Stimulated activated CD4-positive, alpha-beta T cell treated with anti-CD3 and anti-CD28 coated beads, Interleukin-1b, Interleukin-23, amount 100 ng/mL, for 1 hour (primary cell): Measurements from ENCODE around the gene HAND1.
A peak's percentile ranks its signal among the peaks of the same experiment; 100 is the strongest.

Experiments
- DNase-seq, 2 donors: peaks; one replicate each; pipeline ENCODE4 v3.0.0-alpha.2; 2020; ENCODE audit warnings: low read depth in 2 of 2

HAND1 gene

GRCh38 chr5:154479160-154479943 lies 1.3 kb upstream of the HAND1 start:
- DNase-seq, result no peak

DNA sequence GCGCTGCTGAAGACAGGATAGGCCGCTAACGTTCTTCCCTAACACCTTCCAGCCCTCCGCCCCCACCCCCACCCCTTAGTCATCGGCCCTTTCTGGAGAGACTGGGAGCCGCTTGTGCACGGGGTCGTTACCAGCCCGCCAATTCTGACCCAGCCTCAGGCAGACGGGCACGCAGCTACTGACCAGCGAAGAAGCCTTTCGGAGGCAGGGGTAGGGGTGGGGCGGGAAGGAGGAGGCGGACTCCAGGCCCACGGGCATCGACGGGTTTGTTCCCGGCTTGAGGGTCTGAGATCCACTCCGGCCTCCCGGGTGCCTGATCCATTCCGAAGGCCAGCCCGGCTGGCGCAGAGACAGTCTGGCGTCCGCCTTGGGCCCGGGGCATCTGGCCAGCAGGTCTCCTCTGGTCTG lies 729 bp upstream of the HAND1 start:
- no peak for DNase-seq

- DNase-seq, result no peak
These were observed 424 bp downstream of the HAND1 start for GRCh38 chr5:154477382-154478223.

GRCh38 chr5:154476354-154477205 lies 1.4 kb downstream of the HAND1 start:
- no peak for DNase-seq

GRCh38 chr5:154475591-154476353 lies 2.3 kb downstream of the HAND1 start:
- no peak for DNase-seq

DNA sequence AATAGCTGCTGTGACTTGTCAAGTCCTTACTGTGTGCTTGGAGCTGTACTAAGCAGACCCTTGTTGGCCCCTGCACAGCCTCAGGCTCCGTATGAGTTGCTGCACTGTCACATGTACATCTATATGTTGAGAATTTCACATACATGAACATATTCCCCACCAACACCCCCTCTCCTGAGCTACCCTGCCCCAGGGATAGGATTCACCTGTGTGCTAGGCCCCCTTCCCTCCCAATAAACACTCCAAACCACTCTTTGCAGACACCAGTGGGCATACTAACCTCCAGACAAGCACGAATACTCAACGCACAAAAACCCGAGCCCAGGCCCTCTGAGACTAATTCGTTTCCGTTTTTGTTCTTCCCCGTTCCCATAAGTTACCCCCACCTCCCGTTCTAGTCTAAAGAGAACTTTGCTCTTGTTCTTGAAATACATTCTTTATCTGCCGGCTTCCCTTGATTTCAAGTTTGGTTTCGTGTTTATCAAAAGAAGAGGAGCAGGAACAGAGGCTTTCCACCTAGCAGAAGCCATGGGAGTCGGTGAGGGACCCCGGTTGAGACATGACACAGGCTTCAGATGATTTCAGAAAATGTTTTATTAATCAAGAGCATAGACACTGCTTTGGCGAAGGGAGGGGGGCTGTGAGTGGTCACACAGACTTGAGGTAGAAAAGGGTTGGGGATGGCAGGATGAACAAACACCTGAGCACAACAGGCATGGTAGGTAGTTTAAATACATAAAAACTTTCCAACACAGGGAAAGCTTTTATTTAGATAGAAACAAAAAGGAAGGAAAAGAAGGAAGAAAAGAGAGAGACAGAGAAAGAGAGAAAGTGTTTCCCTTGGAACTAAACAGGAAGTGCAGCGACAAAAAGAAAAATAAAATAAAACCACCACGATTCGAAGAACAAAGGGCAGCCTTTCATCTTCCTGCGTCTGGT lies 3.4 kb downstream of the HAND1 start:
- DNase-seq, result no peak

DNA sequence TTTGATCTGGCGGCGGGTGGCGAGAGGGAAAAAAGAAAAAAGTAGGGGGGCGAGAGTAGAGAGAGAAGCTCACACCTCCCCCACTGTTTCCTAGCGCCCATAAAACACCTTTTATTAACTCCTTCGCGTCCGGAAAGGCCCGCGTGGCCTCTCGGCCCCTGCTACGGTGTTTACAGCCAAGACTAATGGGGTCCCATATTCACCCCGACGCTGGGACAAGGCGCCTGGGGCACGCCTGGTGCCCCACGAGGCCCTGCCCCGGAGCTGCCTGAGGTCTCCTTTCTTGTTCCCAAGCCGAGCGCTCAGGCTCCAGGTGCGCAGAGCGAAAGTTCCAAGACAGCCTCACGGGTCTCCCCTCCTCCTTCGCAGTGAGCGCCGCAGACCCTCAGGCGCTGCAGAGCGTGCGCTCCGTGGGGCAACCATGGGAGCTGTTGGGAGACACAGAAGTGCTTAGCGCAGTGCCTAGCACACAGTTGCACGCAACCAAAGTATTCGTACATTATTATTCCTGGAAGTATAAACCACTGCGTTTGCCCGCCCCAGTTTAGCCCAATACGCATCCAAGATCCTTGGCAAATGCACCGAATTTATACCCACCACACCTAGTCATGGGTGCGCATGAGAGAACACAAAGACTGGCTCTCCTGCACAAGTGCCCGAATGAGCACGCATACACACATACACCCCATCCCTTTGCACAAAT lies 4.3 kb downstream of the HAND1 start:
- DNase-seq, result no peak

DNA sequence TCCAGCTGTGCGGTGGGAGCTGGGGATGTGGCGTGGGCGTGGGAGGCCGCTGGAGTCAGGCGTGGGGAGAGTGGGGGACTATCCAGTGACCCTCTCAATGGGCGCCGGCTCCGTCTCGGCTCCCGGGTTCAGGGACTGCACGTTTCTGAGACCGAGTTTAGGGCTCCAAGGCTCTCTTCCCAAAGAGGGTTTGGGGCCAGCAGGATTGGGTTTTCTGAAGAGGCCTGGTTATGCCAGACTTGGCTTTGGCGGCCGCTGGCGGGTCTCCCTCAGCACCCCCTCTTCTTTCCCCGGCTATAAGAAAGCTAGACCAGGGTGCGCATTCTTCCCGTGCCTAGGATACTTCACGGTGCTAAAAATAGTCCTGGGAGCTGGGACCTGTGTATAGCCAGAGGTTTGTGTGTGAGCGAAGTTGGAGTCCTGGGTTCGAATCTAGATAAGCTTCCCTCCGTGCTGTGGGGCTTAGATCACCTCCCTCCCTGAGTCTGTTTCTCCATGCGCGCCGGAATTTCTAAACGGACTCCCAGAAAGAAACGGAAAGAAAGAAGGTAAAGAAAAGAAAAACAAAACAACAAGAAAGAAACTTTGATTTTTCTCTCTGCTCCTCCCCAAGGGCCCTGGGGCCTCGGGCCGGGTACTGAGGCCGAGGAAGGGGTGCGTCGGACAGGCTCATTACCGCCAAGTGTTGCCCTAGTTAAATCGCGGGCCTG lies 5.0 kb downstream of the HAND1 start:
- DNase-seq, result no peak

DNA sequence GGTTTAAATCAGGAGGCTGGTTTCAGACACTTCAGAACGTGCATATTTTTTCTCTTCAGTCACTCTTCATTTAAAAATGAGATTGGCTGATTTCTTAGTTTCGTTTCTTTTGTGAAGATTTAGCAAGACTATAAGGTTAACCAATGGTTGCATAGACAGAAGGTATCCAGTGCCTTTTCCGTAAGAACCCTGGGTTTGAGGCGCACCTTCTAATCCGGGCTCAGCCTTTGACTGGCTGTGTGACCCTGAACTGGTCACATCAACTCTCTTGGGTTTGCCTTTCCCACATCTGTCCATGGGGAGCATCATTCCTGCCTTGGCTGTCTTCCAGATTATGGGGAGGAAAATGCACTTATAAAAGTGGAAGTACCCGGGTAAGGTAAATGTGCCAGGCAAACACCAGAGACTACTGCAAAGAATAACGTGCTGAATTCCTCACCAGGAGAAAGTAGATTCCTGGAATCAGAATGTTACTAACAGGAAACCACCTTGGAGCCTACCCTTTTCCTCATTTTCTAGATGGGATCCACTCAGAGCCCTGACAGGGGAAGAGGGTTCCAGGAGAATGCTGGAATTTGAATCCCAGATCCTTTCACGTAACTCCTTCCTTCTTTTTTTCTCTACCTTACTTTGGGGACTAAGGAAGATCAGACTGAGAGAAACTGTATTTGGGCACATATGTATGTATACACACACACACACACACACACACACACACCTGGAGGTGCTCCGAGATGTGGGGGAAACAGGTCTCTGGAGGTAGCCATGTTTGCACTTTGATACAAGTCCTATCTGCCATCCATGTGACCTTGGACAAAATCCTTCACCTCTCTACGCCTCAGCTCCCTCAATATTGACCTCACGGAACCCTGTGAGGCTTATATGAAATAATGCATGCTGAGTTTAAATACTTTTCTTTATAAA lies 6.8 kb downstream of the HAND1 start:
- DNase-seq, result no peak

DNA sequence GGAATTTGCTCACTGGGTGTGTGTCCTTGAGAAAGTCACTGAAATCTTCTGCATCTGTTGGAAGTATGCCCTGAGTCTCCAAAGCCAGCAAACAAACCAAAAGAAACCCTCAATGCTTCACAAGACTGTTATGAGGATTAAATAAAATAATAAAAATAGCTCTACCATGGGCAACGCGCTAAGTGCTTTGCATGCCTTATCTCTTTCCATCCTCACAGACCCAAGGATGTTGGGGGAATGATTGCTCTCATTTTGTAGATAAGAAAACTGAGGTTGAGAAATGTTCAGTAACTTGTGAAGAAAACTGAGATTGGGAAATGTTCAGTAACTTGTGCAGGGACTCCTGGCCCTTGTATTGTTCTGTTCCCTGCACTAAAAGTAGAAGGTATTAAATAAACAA lies 7.9 kb downstream of the HAND1 start:
- no peak for DNase-seq

- DNase-seq, result peak; percentile 32 to 74
These were observed 10.2 kb downstream of the HAND1 start for GRCh38 chr5:154467655-154468354.

DNA sequence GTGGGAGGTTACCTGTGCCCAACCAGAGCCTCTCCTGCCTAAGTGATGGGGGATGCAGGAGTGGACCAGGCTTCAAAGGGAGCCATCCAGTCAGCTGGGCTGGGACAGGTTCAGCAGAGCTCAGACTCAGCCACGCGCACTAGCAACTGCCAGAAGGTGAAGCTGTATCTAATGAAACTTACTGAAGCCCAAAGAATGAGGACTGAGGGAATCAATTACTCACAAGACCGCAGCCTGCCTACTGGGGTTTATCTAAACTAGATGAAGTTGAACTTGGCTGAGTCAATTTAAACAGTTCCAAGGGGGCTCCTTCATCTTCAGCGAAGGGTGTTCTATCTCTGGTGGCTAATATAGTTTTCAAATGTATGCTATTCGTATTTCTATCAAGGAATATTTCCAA lies 11.4 kb downstream of the HAND1 start:
- no peak for DNase-seq

GRCh38 chr5:154466147-154466546 lies 11.9 kb downstream of the HAND1 start:
- DNase-seq, result no peak

- DNase-seq, result no peak
These were observed 12.9 kb downstream of the HAND1 start for GRCh38 chr5:154465169-154465568.

- DNase-seq, result no peak
These were observed 13.6 kb downstream of the HAND1 start for GRCh38 chr5:154464438-154464837.

GRCh38 chr5:154461531-154461930 lies 16.5 kb downstream of the HAND1 start:
- DNase-seq, result no peak

DNA sequence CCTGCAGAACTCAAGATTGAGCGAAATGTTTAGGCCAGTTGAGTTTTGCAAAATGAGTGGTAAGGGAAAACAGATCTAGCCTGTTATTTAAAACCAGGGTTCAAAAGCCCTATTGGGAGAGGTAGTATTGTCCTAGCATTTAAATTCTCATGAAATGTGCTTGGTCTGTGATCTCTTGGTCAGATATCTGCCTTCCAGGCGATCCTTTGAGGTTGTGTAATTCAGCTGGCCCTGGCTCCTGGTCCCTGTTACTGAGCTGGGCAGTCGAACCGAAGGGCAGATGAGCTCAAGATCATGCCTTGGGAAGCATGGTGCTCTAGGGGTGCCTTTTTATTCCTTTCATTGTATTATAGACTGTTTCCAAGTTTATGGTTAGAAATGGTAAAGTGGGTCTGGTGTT lies 17.9 kb downstream of the HAND1 start:
- DNase-seq, result no peak
